CD14-positive monocyte (primary cell): ENCODE measurements around the gene VIPR1. TPM values are rescaled to one million over a fixed set of nuclear protein-coding genes. Genes with fewer than 3 reads are reported as not detected.

Experiments
- DNase-seq, 3 donors: peaks; one replicate each; pipeline ENCODE4 v3.0.0-alpha.2; 2011 to 2022
- H2AFZ ChIP-seq: 2 replicates; pipeline ENCODE4 v1.6.0; 2012; ENCODE audit warnings: mild to moderate bottlenecking, low read depth, low read length, inconsistent platforms; ENCODE audit not compliant: insufficient read depth, poor library complexity, severe bottlenecking
- H3K27ac ChIP-seq, 2 donors: 1 replicate in 1 of 2; 2 replicates in 1 of 2; pipeline ENCODE4 v1.5.1; 2012 to 2013; ENCODE audit warnings: low read length in 2 of 2, control low read depth in 1 of 2, inconsistent platforms in 1 of 2, low read depth in 1 of 2, mild to moderate bottlenecking in 1 of 2
- H3K27me3 ChIP-seq, 2 donors: one replicate each; pipeline versions ENCODE4 v1.6.0 to v1.6.1; 2011 to 2013; ENCODE audit warnings: low read length in 2 of 2; ENCODE audit not compliant: control insufficient read depth in 2 of 2, insufficient read depth in 2 of 2
- H3K36me3 ChIP-seq, 2 donors: replicated peaks in 1 of 2; 1 replicate in 1 of 2; 2 replicates in 1 of 2; pipeline versions ENCODE4 v1.5.1 to v1.6.1; 2012 to 2013; ENCODE audit warnings: low read length in 2 of 2, control low read depth in 1 of 2, inconsistent platforms in 1 of 2, mild to moderate bottlenecking in 1 of 2; ENCODE audit not compliant: insufficient read depth in 2 of 2, control insufficient read depth in 1 of 2
- H3K4me1 ChIP-seq, 2 donors: 1 replicate in 1 of 2; 2 replicates in 1 of 2; pipeline versions ENCODE4 v1.5.1 to v1.6.1; 2012 to 2013; ENCODE audit warnings: low read length in 2 of 2, control low read depth in 1 of 2, inconsistent platforms in 1 of 2, mild to moderate bottlenecking in 1 of 2, moderate library complexity in 1 of 2; ENCODE audit not compliant: insufficient read depth in 2 of 2, control insufficient read depth in 1 of 2
- H3K4me2 ChIP-seq: replicated peaks from 2 replicates; pipeline ENCODE3; 2012; ENCODE audit warnings: low read length, moderate library complexity, mild to moderate bottlenecking; ENCODE audit not compliant: poor library complexity, severe bottlenecking; ENCODE audit errors: extremely low read depth
- H3K4me3 ChIP-seq, 3 experiments: fragments of 200-600 bp in 1 of 3; sonication (generic) in 1 of 3; replicated peaks in 1 of 3; 1 replicate in 2 of 3; 2 replicates in 1 of 3; pipeline ENCODE4 v1.5.1; 2011 to 2013; ENCODE audit warnings: low read length in 3 of 3, mild to moderate bottlenecking in 3 of 3, control low read depth in 2 of 3, low read depth in 2 of 3, inconsistent platforms in 1 of 3, moderate library complexity in 1 of 3
- H3K79me2 ChIP-seq: 2 replicates; pipeline ENCODE4 v1.6.0; 2012; ENCODE audit warnings: mild to moderate bottlenecking, control low read depth, inconsistent platforms, low read length, moderate library complexity; ENCODE audit not compliant: insufficient read depth
- H3K9ac ChIP-seq: 2 replicates; pipeline ENCODE4 v1.6.0; 2017; ENCODE audit warnings: low read length, mild to moderate bottlenecking; ENCODE audit not compliant: insufficient read depth, poor library complexity, severe bottlenecking
- H3K9me3 ChIP-seq, 2 donors: replicated peaks in 1 of 2; 1 replicate in 1 of 2; 2 replicates in 1 of 2; pipeline versions ENCODE4 v1.5.1 to v1.6.1; 2012 to 2013; ENCODE audit warnings: low read length in 2 of 2, control low read depth in 1 of 2; ENCODE audit not compliant: control insufficient read depth in 1 of 2, insufficient read depth in 1 of 2
- H4K20me1 ChIP-seq: 2 replicates; pipeline ENCODE4 v1.6.0; 2012; ENCODE audit warnings: mild to moderate bottlenecking, low read length, control low read depth, moderate library complexity; ENCODE audit not compliant: insufficient read depth
- H3K27ac Mint-ChIP-seq, 7 donors: one replicate each; pipeline ENCODE4 v1.8.0; 2020; ENCODE audit warnings: mild to moderate bottlenecking in 7 of 7, mixed read lengths in 7 of 7, moderate library complexity in 6 of 7, inconsistent platforms in 2 of 7
- H3K27me3 Mint-ChIP-seq, 3 donors: one replicate each; pipeline ENCODE4 v1.8.0; 2021 to 2022; ENCODE audit warnings: low read depth in 3 of 3, mild to moderate bottlenecking in 3 of 3, mixed read lengths in 3 of 3, moderate library complexity in 3 of 3, inconsistent platforms in 1 of 3
- H3K36me3 Mint-ChIP-seq, 2 donors: one replicate each; pipeline ENCODE4 v1.8.0; 2020; ENCODE audit warnings: mixed read lengths in 2 of 2, inconsistent platforms in 1 of 2, mild to moderate bottlenecking in 1 of 2
- H3K4me1 Mint-ChIP-seq: one replicate; pipeline ENCODE4 v1.8.0; 2020; ENCODE audit warnings: mild to moderate bottlenecking, mixed read lengths
- H3K4me3 Mint-ChIP-seq, 2 donors: one replicate each; pipeline ENCODE4 v1.8.0; 2020; ENCODE audit warnings: mild to moderate bottlenecking in 2 of 2, mixed read lengths in 2 of 2, moderate library complexity in 1 of 2
- H3K9me3 Mint-ChIP-seq, 7 donors: one replicate each; pipeline ENCODE4 v1.8.0; 2020 to 2022; ENCODE audit warnings: mixed read lengths in 7 of 7, mild to moderate bottlenecking in 6 of 7, moderate library complexity in 6 of 7, inconsistent platforms in 2 of 7
- WGBS: methylation state at CpG from one replicate; pipeline ENCODE4 v1.1.5; 2013; ENCODE audit warnings: missing lambda C conversion rate; ENCODE audit not compliant: insufficient coverage; 5-methylcytosine and 5-hydroxymethylcytosine counted together
- intact Hi-C, 2 donors: fragments of 100-400 bp; cut with micrococcal nuclease; formaldehyde crosslinking; loops; one replicate each; pipeline versions ENCODE4 v1.15.0 to v1.15.1; 2023
- polyA plus RNA-seq, 3 donors: library from polyadenylated mRNA; depleted of rRNA in 1 of 3; unstranded in 2 of 3; stranded (reverse) in 1 of 3; fragments of 300-500 nt in 2 of 3; fragments of >200 nt in 1 of 3; fragmentation: Illumina TruSeq in 2 of 3; gene quantifications; 1 replicate in 2 of 3; 2 replicates in 1 of 3; pipeline ENCODE4 v1.2.3, GENCODE V29; 2012 to 2021
- TF ChIP-seq, protein P1 (sequence below): fragments of 200-600 bp; IDR thresholded peaks from one replicate; pipeline ENCODE4 v1.8.0; 2022; ENCODE audit warnings: antibody characterized with exemption, mild to moderate bottlenecking

VIPR1 gene
- polyA plus RNA-seq, 3 donors = 15.5 to 80.9 (median 16.0) TPM

DNA sequence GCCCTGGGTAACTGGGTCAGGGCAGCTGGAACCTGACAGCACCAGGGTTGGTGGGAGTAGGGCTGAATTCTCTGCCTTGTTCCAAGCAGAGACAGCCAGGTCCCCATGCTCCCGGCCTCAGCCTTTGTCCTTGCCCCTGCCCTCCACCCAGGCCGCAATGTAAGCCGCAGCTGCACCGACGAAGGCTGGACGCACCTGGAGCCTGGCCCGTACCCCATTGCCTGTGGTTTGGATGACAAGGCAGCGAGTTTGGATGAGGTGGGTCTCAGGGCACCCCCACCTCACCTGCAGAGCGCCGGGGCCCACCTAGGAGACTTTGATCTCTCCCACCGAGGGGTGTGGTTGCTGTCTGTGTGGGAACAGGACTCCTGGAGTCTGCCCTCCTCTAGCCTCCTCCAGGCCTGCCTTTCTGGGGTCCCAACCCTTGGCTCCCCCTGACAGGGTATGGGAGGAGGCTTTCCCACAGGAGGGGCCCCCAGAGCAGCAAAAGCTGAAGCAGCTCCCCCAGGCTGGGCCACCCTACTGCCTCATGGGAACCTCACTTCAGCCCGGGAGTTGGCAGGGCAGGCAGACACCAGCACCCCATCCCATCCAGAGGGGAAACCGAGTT lies 23.4 kb downstream of the VIPR1 start:
- Mint-ChIP-seq H3K36me3 (peaks cover 29 to 56% of the 10 kb centered on the region in 2 donors), H3K27ac (peak overlapping the region; percentile 74 to 93 (median 81)), H3K27me3 (peaks cover 0 to 1% (median 0%) of the 10 kb centered on the region in 3 donors), H3K4me1 (peaks cover 89% of the 10 kb centered on the region), H3K9me3 (peaks cover 0 to 7% (median 0%) of the 10 kb centered on the region in 7 donors), H3K4me3 (no peak overlapping the region)
- no peaks in the 10 kb centered on the region for H3K79me2 ChIP-seq
- H3K4me2 ChIP-seq = no peak overlapping the region
- no peak for DNase-seq
- H3K36me3 ChIP-seq = peaks cover 5 to 24% of the 10 kb centered on the region in 2 donors
- H3K4me1 ChIP-seq = peaks cover 87 to 89% of the 10 kb centered on the region in 2 donors
- no peaks in the 10 kb centered on the region for H3K27me3 ChIP-seq
- peak overlapping the region; percentile 36 to 76 for H3K27ac ChIP-seq
- TF ChIP-seq, protein P1, sequence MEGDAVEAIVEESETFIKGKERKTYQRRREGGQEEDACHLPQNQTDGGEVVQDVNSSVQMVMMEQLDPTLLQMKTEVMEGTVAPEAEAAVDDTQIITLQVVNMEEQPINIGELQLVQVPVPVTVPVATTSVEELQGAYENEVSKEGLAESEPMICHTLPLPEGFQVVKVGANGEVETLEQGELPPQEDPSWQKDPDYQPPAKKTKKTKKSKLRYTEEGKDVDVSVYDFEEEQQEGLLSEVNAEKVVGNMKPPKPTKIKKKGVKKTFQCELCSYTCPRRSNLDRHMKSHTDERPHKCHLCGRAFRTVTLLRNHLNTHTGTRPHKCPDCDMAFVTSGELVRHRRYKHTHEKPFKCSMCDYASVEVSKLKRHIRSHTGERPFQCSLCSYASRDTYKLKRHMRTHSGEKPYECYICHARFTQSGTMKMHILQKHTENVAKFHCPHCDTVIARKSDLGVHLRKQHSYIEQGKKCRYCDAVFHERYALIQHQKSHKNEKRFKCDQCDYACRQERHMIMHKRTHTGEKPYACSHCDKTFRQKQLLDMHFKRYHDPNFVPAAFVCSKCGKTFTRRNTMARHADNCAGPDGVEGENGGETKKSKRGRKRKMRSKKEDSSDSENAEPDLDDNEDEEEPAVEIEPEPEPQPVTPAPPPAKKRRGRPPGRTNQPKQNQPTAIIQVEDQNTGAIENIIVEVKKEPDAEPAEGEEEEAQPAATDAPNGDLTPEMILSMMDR = no peak
- H3K9ac ChIP-seq = peak overlapping the region; percentile 37
- intact Hi-C loops = no loop called here
- no peaks in the 10 kb centered on the region for H4K20me1 ChIP-seq
- 90% methylated on average over 6 of the region's 13 CpGs for WGBS
- H3K4me3 ChIP-seq = peak overlapping the region in 1 of 3 experiments; percentile 51
- H3K9me3 ChIP-seq = no peaks in the 10 kb centered on the region
- no peak overlapping the region for H2AFZ ChIP-seq

DNA sequence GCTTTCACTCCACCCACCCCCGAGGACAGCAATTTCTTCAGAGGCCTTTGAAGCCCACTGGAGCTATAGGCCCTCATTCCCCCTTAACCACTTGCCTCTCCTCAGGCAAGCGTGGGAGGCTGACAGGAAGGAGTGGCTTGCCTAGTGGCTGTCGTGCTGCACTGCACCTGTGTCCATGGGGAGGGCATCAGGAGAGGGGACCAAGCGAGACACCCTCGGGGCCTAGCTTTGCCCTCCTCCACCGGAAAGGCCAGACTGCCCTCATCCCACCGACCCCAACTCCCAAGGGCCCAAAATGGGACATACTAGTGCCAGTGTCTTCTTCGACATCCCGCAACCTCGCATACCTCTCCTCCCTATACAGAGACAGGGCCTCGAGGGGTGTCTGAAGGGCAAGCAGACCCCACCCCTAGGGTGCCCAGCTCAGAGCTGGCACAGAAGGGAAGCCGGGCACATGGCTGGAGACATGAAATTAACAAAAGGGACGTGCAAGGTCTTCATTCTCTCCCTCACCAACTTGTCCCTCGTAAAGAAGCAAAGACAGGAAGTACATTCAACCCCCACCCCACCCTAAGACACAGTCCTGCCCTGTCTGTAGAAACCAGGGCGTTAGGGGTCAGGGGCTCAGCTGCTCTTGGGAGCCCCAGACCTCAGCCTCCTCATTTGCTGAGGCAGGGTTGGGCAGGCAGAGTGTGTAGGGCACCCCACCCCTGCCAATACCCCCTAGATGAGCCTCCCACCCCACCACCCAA lies 24.3 kb downstream of the VIPR1 start:
- Histone ChIP-seq H3K27ac (peak overlapping the region; percentile 13 to 76), H3K79me2 (no peaks in the 10 kb centered on the region), H4K20me1 (no peaks in the 10 kb centered on the region), H3K4me1 (peaks cover 90 to 93% of the 10 kb centered on the region in 2 donors), H3K27me3 (no peaks in the 10 kb centered on the region), H3K4me3 (no peak overlapping the region), H3K9me3 (no peaks in the 10 kb centered on the region), H3K36me3 (peaks cover 8 to 28% of the 10 kb centered on the region in 2 donors), H2AFZ (peak overlapping the region; percentile 41), H3K4me2 (peak overlapping the region; percentile 12), H3K9ac (peak overlapping the region; percentile 40)
- intact Hi-C loops = no loop called here
- Mint-ChIP-seq H3K27me3 (peaks cover 0 to 1% (median 0%) of the 10 kb centered on the region in 3 donors), H3K9me3 (peaks cover 0 to 9% (median 0%) of the 10 kb centered on the region in 7 donors), H3K36me3 (peaks cover 32 to 57% of the 10 kb centered on the region in 2 donors), H3K4me1 (peaks cover 92% of the 10 kb centered on the region), H3K4me3 (peak overlapping the region; percentile 24 to 55), H3K27ac (peak overlapping the region; percentile 77 to 89 (median 81))
- whole genome bisulfite sequencing = 48% methylated on average over 8 of the region's 15 CpGs
- DNase-seq = no peak
- TF ChIP-seq, protein P1 = no peak
